ENCODE results near the gene HIPK4. TPM values are rescaled to one million over a fixed set of nuclear protein-coding genes. Genes with fewer than 3 reads are reported as not detected.

HIPK4 gene
- total RNA-seq: under 0.01 and 0.07 TPM in 2 replicates

GRCh38 chr19:40390084-40390742, at the start of gene HIPK4:
Gene HIPK4 (minus strand): TSS chr19:40390181. CDS start chr19:40389902, 279 bp downstream.

GRCh38 chr19:40425450-40426287, 35.7 kb upstream of the HIPK4 start, which contains the start of gene SERTAD1:
Gene SERTAD1 (minus strand): TSS chr19:40425992. CDS start chr19:40423546, 2,446 bp downstream.

GRCh38 chr19:40413291-40413845, 23.4 kb upstream of the HIPK4 start, which contains the start of gene PRX:
Gene PRX (minus strand): TSS chr19:40413378. CDS start chr19:40407932, 5,446 bp downstream.

GRCh38 chr19:40348125-40348913, 41.7 kb downstream of the HIPK4 start, which contains the start of the genes C19orf47 and PLD3:
Gene C19orf47 (minus strand): TSS chr19:40348397. CDS start chr19:40341857, 6,540 bp downstream.
Gene PLD3 (plus strand): TSS chr19:40348695. CDS start chr19:40366484, 17,789 bp downstream.

Other genes with a start within 250 kb of the HIPK4 start
- gene MAP3K10, start 198.8 kb downstream of the HIPK4 start, total RNA-seq: 10.6 and 13.6 TPM in 2 replicates
- gene TTC9B, start 171.8 kb downstream of the HIPK4 start, total RNA-seq: under 0.01 TPM in 1 of 2 replicates, not detected in the other
- gene CCNP, start 163.5 kb downstream of the HIPK4 start, total RNA-seq: under 0.01 and 0.07 TPM in 2 replicates
- gene AKT2, start 104.8 kb downstream of the HIPK4 start, total RNA-seq: 58.1 and 79.5 TPM in 2 replicates
- 5.8 and 10.4 TPM in 2 replicates for gene C19orf47, start 41.8 kb downstream of the HIPK4 start, total RNA-seq
- 196 and 385 TPM in 2 replicates for gene PLD3, start 41.5 kb downstream of the HIPK4 start, total RNA-seq
- 1.4 and 2.6 TPM in 2 replicates for gene PRX, start 23.2 kb upstream of the HIPK4 start, total RNA-seq
- gene SERTAD1, start 35.8 kb upstream of the HIPK4 start, total RNA-seq: 22.6 and 31.1 TPM in 2 replicates
- 17.7 and 20.8 TPM in 2 replicates for gene SERTAD3, start 54.2 kb upstream of the HIPK4 start, total RNA-seq
- gene BLVRB, start 75.6 kb upstream of the HIPK4 start, total RNA-seq: 178 and 418 TPM in 2 replicates
- gene SPTBN4, start 76.8 kb upstream of the HIPK4 start, total RNA-seq: 0.36 and 1.4 TPM in 2 replicates
- gene SHKBP1, start 186.7 kb upstream of the HIPK4 start, total RNA-seq: 55.9 and 57.1 TPM in 2 replicates
- gene LTBP4, start 211.2 kb upstream of the HIPK4 start, total RNA-seq: 20.2 and 75.8 TPM in 2 replicates